ENCODE data around the gene NLRC3. TPM values are rescaled to one million over a fixed set of nuclear protein-coding genes. Genes with fewer than 3 reads are reported as not detected.

Gene NLRC3
- total RNA-seq, 1 experiment from 2014 or later, result not detected

- Histone ChIP-seq H3K4me3 (ENCODE audit: low read length) (no peak overlapping the region), H3K27me3 (ENCODE audit: low read length) (no peaks in the 10 kb centered on the region), H3K27ac (ENCODE audit: low read length) (no peak overlapping the region), H3K9ac (ENCODE audit: low read length) (no peak overlapping the region), H3F3A (ENCODE audit: low read length, unreplicated experiment) (no peaks in the 10 kb centered on the region), H3K36me3 (ENCODE audit: low read depth, low read length) (no peaks in the 10 kb centered on the region), H3K4me1 (ENCODE audit: insufficient read depth, low read length) (no peaks in the 10 kb centered on the region), H3K79me2 (ENCODE audit: low read length) (no peaks in the 10 kb centered on the region), H3K9me2 (replicated peaks; ENCODE audit: low read length) (no peaks in the 10 kb centered on the region), H4K20me1 (ENCODE audit: low read length) (no peaks in the 10 kb centered on the region), H3K4me2 (ENCODE audit: low read length) (no peak overlapping the region), H2AFZ (ENCODE audit: low read length) (no peak overlapping the region), H3K9me3 (ENCODE audit: low read length) (no peaks in the 10 kb centered on the region)
- ChIA-PET POLR2A (ENCODE audit: unreplicated experiment) (no interaction called here), CTCF (no interaction called here)
- no TSS peak for BruUV-seq (replicated peaks)
- ATAC-seq (no peak), DNase-seq (no peak)
- intact Hi-C loops (cut with micrococcal nuclease), result no loop called here
- TF ChIP-seq CTCF (conservative IDR thresholded peaks at IDR 0.05; ENCODE audit: low read depth, low read length) (no peak), EZH2 (IDR thresholded peaks at IDR 0.05; ENCODE audit: low read length, unreplicated experiment) (no peak), EZH2phosphoT487 (IDR thresholded peaks at IDR 0.05; ENCODE audit: borderline replicate concordance, low read length) (no peak)
Observed at GRCh38 chr16:3589001-3589400, 11.8 kb upstream of the NLRC3 start.

- CTCF ChIA-PET, result no interaction called here
- H3K4me3 ChIP-seq (ENCODE audit: low read length), result no peak overlapping the region
- H3K79me2 ChIP-seq (ENCODE audit: low read length), result no peaks in the 10 kb centered on the region
- H2AFZ ChIP-seq (ENCODE audit: low read length), result no peak overlapping the region
- ATAC-seq (no peak), DNase-seq (no peak)
- H3K4me1 ChIP-seq (ENCODE audit: insufficient read depth, low read length), result no peaks in the 10 kb centered on the region
- no peaks in the 10 kb centered on the region for H3K36me3 ChIP-seq (ENCODE audit: low read depth, low read length)
- POLR2A ChIA-PET (ENCODE audit: unreplicated experiment), result no interaction called here
- no peaks in the 10 kb centered on the region for H3K27me3 ChIP-seq (ENCODE audit: low read length)
- H3K27ac ChIP-seq (ENCODE audit: low read length), result no peak overlapping the region
- H3K9me2 ChIP-seq (replicated peaks; ENCODE audit: low read length), result no peaks in the 10 kb centered on the region
- no peaks in the 10 kb centered on the region for H4K20me1 ChIP-seq (ENCODE audit: low read length)
- intact Hi-C loops (cut with micrococcal nuclease), result no loop called here
- no peak overlapping the region for H3K9ac ChIP-seq (ENCODE audit: low read length)
- no peaks in the 10 kb centered on the region for H3K9me3 ChIP-seq (ENCODE audit: low read length)
- no peaks in the 10 kb centered on the region for H3F3A ChIP-seq (ENCODE audit: low read length, unreplicated experiment)
- no TSS peak for BruUV-seq (replicated peaks)
- H3K4me2 ChIP-seq (ENCODE audit: low read length), result no peak overlapping the region
- TF ChIP-seq EZH2phosphoT487 (IDR thresholded peaks at IDR 0.05; ENCODE audit: borderline replicate concordance, low read length) (no peak), CTCF (conservative IDR thresholded peaks at IDR 0.05; ENCODE audit: low read depth, low read length) (no peak), EZH2 (IDR thresholded peaks at IDR 0.05; ENCODE audit: low read length, unreplicated experiment) (no peak)
Observed at GRCh38 chr16:3587547-3588110, 10.4 kb upstream of the NLRC3 start.

- no peak overlapping the region for H3K4me2 ChIP-seq (ENCODE audit: low read length)
- H3K79me2 ChIP-seq (ENCODE audit: low read length), result no peaks in the 10 kb centered on the region
- no peaks in the 10 kb centered on the region for H3F3A ChIP-seq (ENCODE audit: low read length, unreplicated experiment)
- H3K36me3 ChIP-seq (ENCODE audit: low read depth, low read length), result no peaks in the 10 kb centered on the region
- POLR2A ChIA-PET (ENCODE audit: unreplicated experiment), result no interaction called here
- DNase-seq, result no peak
- H3K27me3 ChIP-seq (ENCODE audit: low read length), result no peaks in the 10 kb centered on the region
- H3K4me1 ChIP-seq (ENCODE audit: insufficient read depth, low read length), result no peaks in the 10 kb centered on the region
- H3K9ac ChIP-seq (ENCODE audit: low read length), result no peak overlapping the region
- CTCF ChIA-PET, result no interaction called here
- intact Hi-C loops (cut with micrococcal nuclease), result no loop called here
- H2AFZ ChIP-seq (ENCODE audit: low read length), result no peak overlapping the region
- no peak overlapping the region for H3K27ac ChIP-seq (ENCODE audit: low read length)
- H3K4me3 ChIP-seq (ENCODE audit: low read length), result no peak overlapping the region
- BruUV-seq (replicated peaks), result no TSS peak
- H4K20me1 ChIP-seq (ENCODE audit: low read length), result no peaks in the 10 kb centered on the region
- no peaks in the 10 kb centered on the region for H3K9me2 ChIP-seq (replicated peaks; ENCODE audit: low read length)
- no peak for TF ChIP-seq EZH2phosphoT487 (IDR thresholded peaks at IDR 0.05; ENCODE audit: borderline replicate concordance, low read length)
- TF ChIP-seq CTCF (conservative IDR thresholded peaks at IDR 0.05; ENCODE audit: low read depth, low read length), result no peak
- no peak for TF ChIP-seq EZH2 (IDR thresholded peaks at IDR 0.05; ENCODE audit: low read length, unreplicated experiment)
- no peaks in the 10 kb centered on the region for H3K9me3 ChIP-seq (ENCODE audit: low read length)
- no peak for ATAC-seq
Observed at GRCh38 chr16:3584412-3584811, 7.2 kb upstream of the NLRC3 start.

Measured in PC-3 (cell line).